PC-3 (cell line): ENCODE measurements around the gene GAB2.

Source experiments
- CTCF ChIP-seq: fragments of 300-600 bp; sonication (generic); conservative IDR thresholded peaks from 2 replicates; pipeline ENCODE4 v1.5.1; 2017; ENCODE audit warnings: antibody characterized with exemption, low read depth, mild to moderate bottlenecking, low read length
- EZH2phosphoT487 ChIP-seq: fragments of 300-600 bp; sonication (generic); IDR thresholded peaks from 2 replicates; pipeline ENCODE4 v1.6.1; 2018; ENCODE audit warnings: mild to moderate bottlenecking, antibody characterized with exemption, low read length, borderline replicate concordance

GRCh38 chr11:78406568-78407196 lies 10.9 kb downstream of the GAB2 start:
- no peak for TF ChIP-seq CTCF
- no peak for TF ChIP-seq EZH2phosphoT487
